H1 (cell line): ENCODE measurements around the gene ZMYND10. TPM values are rescaled to one million over a fixed set of nuclear protein-coding genes. Genes with fewer than 3 reads are reported as not detected.

Source experiments
- CTCF ChIA-PET: fragments of 300-600 bp; sonication (Branson Sonifier 250); formaldehyde crosslinking; loops from one replicate; lab custom pipeline; 2021; ENCODE audit not compliant: partially characterized antibody; lab: Charles Lee
- POLR2A ChIA-PET: fragments of 300-600 bp; sonication (Branson Sonifier 250); formaldehyde crosslinking; loops from one replicate; lab custom pipeline; 2021; ENCODE audit warnings: inconsistent platforms; ENCODE audit not compliant: partially characterized antibody; lab: Charles Lee
- DNase-seq, 2 experiments: peaks; one replicate each; pipeline versions ENCODE4 v3.0.0 to v3.0.0-alpha.2; 2010 to 2022; ENCODE audit warnings: low spot score in 2 of 2, low read depth in 1 of 2, mixed read lengths in 1 of 2
- FAIRE-seq: peaks from 2 replicates; lab custom pipeline; 2011; peaks lifted over from hg19 to GRCh38; lab: Jason Lieb, UNC
- H2AFZ ChIP-seq: 2 replicates; pipeline ENCODE4 v1.8.1; 2012; ENCODE audit warnings: low read length, inconsistent platforms
- H2AK5ac ChIP-seq: 2 replicates; pipeline ENCODE4 v1.6.1; 2013; ENCODE audit warnings: low read depth, low read length
- H2BK120ac ChIP-seq: replicated peaks from 2 replicates; pipeline ENCODE3; 2013; ENCODE audit warnings: low read depth, low read length, inconsistent platforms
- H2BK12ac ChIP-seq: 2 replicates; pipeline ENCODE4 v1.6.1; 2013; ENCODE audit warnings: low read depth, low read length
- H2BK15ac ChIP-seq: 2 replicates; pipeline ENCODE4 v1.6.1; 2013; ENCODE audit warnings: low read length
- H2BK20ac ChIP-seq: 2 replicates; pipeline ENCODE4 v1.6.1; 2013; ENCODE audit warnings: low read length
- H2BK5ac ChIP-seq: 2 replicates; pipeline ENCODE4 v1.6.1; 2013; ENCODE audit warnings: low read depth, low read length
- H3K14ac ChIP-seq: 2 replicates; pipeline ENCODE4 v1.6.1; 2013; ENCODE audit warnings: inconsistent platforms; ENCODE audit not compliant: insufficient read length
- H3K18ac ChIP-seq: 2 replicates; pipeline ENCODE4 v1.6.1; 2013; ENCODE audit warnings: low read length; ENCODE audit errors: extremely low read depth
- H3K23ac ChIP-seq: 2 replicates; pipeline ENCODE4 v1.6.1; 2013; ENCODE audit warnings: inconsistent platforms; ENCODE audit not compliant: insufficient read length
- H3K23me2 ChIP-seq: 2 replicates; pipeline ENCODE4 v1.6.1; 2013; ENCODE audit warnings: low read depth, low read length
- H3K27ac ChIP-seq: 2 replicates; pipeline ENCODE4 v1.6.1; 2011; ENCODE audit warnings: low read depth, low read length, inconsistent platforms
- H3K27me3 ChIP-seq, 4 experiments: replicated peaks in 1 of 4; 1 replicate in 1 of 4; 2 replicates in 3 of 4; pipeline versions ENCODE4 v1.6.1 to v1.8.1; 2011 to 2013; ENCODE audit warnings: low read length in 3 of 4, mild to moderate bottlenecking in 3 of 4, inconsistent platforms in 2 of 4, mixed read lengths in 2 of 4, moderate library complexity in 1 of 4; ENCODE audit not compliant: control insufficient read depth in 3 of 4, insufficient read depth in 3 of 4; ENCODE audit errors: extremely low read depth in 1 of 4
- H3K36me3 ChIP-seq, 4 experiments: 2 replicates each; pipeline versions ENCODE4 v1.6.1 to v1.8.1; 2011 to 2013; ENCODE audit warnings: mild to moderate bottlenecking in 4 of 4, low read length in 3 of 4, moderate library complexity in 2 of 4, control low read depth in 1 of 4, inconsistent platforms in 1 of 4; ENCODE audit not compliant: insufficient read depth in 4 of 4, control insufficient read depth in 2 of 4
- H3K4ac ChIP-seq: replicated peaks from 2 replicates; pipeline ENCODE3; 2013; ENCODE audit warnings: low read length, low read depth, mixed read lengths, inconsistent platforms; ENCODE audit not compliant: insufficient read length
- H3K4me1 ChIP-seq, 4 experiments: replicated peaks in 1 of 4; 1 replicate in 1 of 4; 2 replicates in 3 of 4; pipeline versions ENCODE4 v1.6.1 to v1.8.1; 2011 to 2013; ENCODE audit warnings: low read length in 3 of 4, inconsistent platforms in 2 of 4, mixed read lengths in 1 of 4; ENCODE audit not compliant: insufficient read depth in 4 of 4, control insufficient read depth in 3 of 4
- H3K4me2 ChIP-seq, 2 experiments: 2 replicates each; pipeline versions ENCODE4 v1.6.1 to v1.8.1; 2011 to 2013; ENCODE audit warnings: low read depth in 2 of 2, low read length in 2 of 2, control low read depth in 1 of 2, inconsistent platforms in 1 of 2, mild to moderate bottlenecking in 1 of 2; ENCODE audit not compliant: insufficient read depth in 1 of 2
- H3K4me3 ChIP-seq, 4 experiments: fragments of 200-600, 300-600 bp in 1 of 4; sonication (generic), shearing (Covaris generic), sonication (Bioruptor Twin) in 1 of 4; 2 replicates each; pipeline versions ENCODE4 v1.5.1 to v1.8.1; 2011 to 2016; ENCODE audit warnings: low read length in 4 of 4, low read depth in 3 of 4, control low read depth in 2 of 4, inconsistent platforms in 2 of 4, mild to moderate bottlenecking in 2 of 4, mixed read lengths in 1 of 4, moderate library complexity in 1 of 4; ENCODE audit not compliant: insufficient read depth in 2 of 4; ENCODE audit errors: extremely low read depth in 1 of 4
- H3K56ac ChIP-seq: replicated peaks from 2 replicates; pipeline ENCODE3; 2013; ENCODE audit warnings: low read depth, mild to moderate bottlenecking, mixed read lengths, low read length, inconsistent platforms; ENCODE audit not compliant: insufficient read length
- H3K79me1 ChIP-seq: 2 replicates; pipeline ENCODE4 v1.6.1; 2013; ENCODE audit warnings: low read depth, low read length, control low read depth
- H3K79me2 ChIP-seq, 2 experiments: 2 replicates each; pipeline versions ENCODE4 v1.6.1 to v1.8.1; 2012 to 2013; ENCODE audit warnings: low read length in 2 of 2, mild to moderate bottlenecking in 2 of 2, inconsistent platforms in 1 of 2; ENCODE audit not compliant: insufficient read depth in 2 of 2, control insufficient read depth in 1 of 2
- H3K9ac ChIP-seq, 4 experiments: replicated peaks in 1 of 4; 1 replicate in 1 of 4; 2 replicates in 3 of 4; pipeline versions ENCODE4 v1.6.1 to v1.8.1; 2011 to 2013; ENCODE audit warnings: low read depth in 3 of 4, low read length in 3 of 4, control low read depth in 2 of 4, mild to moderate bottlenecking in 2 of 4, moderate library complexity in 2 of 4, inconsistent platforms in 1 of 4; ENCODE audit errors: extremely low read depth in 1 of 4
- H3K9me3 ChIP-seq, 2 experiments: 2 replicates each; pipeline versions ENCODE4 v1.6.1 to v1.8.1; 2012 to 2013; ENCODE audit warnings: mild to moderate bottlenecking in 2 of 2, moderate library complexity in 2 of 2, control low read depth in 1 of 2, inconsistent platforms in 1 of 2, low read depth in 1 of 2, low read length in 1 of 2, mixed read lengths in 1 of 2; ENCODE audit not compliant: insufficient read depth in 2 of 2
- H4K20me1 ChIP-seq, 2 experiments: replicated peaks in 1 of 2; 2 replicates each; pipeline versions ENCODE3 to v1.8.1; 2011 to 2013; ENCODE audit warnings: inconsistent platforms in 2 of 2, low read length in 2 of 2, mild to moderate bottlenecking in 1 of 2; ENCODE audit not compliant: insufficient read depth in 2 of 2, control insufficient read depth in 1 of 2
- H4K5ac ChIP-seq: 2 replicates; pipeline ENCODE4 v1.6.1; 2013; ENCODE audit warnings: low read length, low read depth, mixed read lengths, inconsistent platforms; ENCODE audit not compliant: insufficient read length
- H4K8ac ChIP-seq: 2 replicates; pipeline ENCODE4 v1.8.0; 2013; ENCODE audit warnings: mild to moderate bottlenecking, moderate library complexity, low read length, inconsistent platforms; ENCODE audit not compliant: insufficient read depth; ENCODE audit errors: extremely low read depth
- H4K91ac ChIP-seq: replicated peaks from 2 replicates; pipeline ENCODE3; 2013; ENCODE audit warnings: low read length, mixed read lengths, inconsistent platforms; ENCODE audit not compliant: insufficient read length
- BACH1 ChIP-seq: IDR thresholded peaks from 2 replicates; pipeline ENCODE4 v1.6.1; 2012; ENCODE audit warnings: low read length, improper control_type of control experiment
- BRCA1 ChIP-seq: IDR thresholded peaks from 2 replicates; pipeline ENCODE4 v1.6.1; 2012; ENCODE audit warnings: low read depth, low read length, improper control_type of control experiment
- CBX5 ChIP-seq: fragments of 300-800, 300-1000 bp; sonication (generic); IDR thresholded peaks from 2 replicates; pipeline ENCODE4 v1.7.1; 2016; ENCODE audit warnings: antibody characterized with exemption, low read length, low read depth
- E2F6 ChIP-seq: IDR thresholded peaks from 2 replicates; pipeline ENCODE4 v1.6.1; 2012; ENCODE audit warnings: inconsistent platforms
- HDAC2 ChIP-seq, 2 experiments: fragments of 300-600 bp in 1 of 2; sonication (generic) in 1 of 2; IDR thresholded peaks; 2 replicates each; pipeline ENCODE4 v1.6.1; 2011 to 2012; ENCODE audit warnings: low read depth in 2 of 2, low read length in 2 of 2, mild to moderate bottlenecking in 2 of 2, moderate library complexity in 2 of 2, borderline replicate concordance in 1 of 2, inconsistent platforms in 1 of 2
- MAX ChIP-seq: IDR thresholded peaks from 2 replicates; pipeline ENCODE4 v1.6.1; 2012; ENCODE audit warnings: inconsistent platforms
- NANOG ChIP-seq: IDR thresholded peaks from 2 replicates; pipeline ENCODE4 v1.6.1; 2011; ENCODE audit warnings: low read length, low read depth, mild to moderate bottlenecking, inconsistent platforms; ENCODE audit not compliant: insufficient read depth, poor library complexity, severe bottlenecking
- POLR2A ChIP-seq, 2 experiments: IDR thresholded peaks; 1 replicate in 1 of 2; 2 replicates in 1 of 2; pipeline ENCODE4 v1.6.1; 2011; ENCODE audit warnings: low read depth in 2 of 2, low read length in 2 of 2, mild to moderate bottlenecking in 2 of 2; ENCODE audit errors: control extremely low read depth in 1 of 2
- POU5F1 ChIP-seq: IDR thresholded peaks from 2 replicates; pipeline ENCODE4 v1.6.1; 2011; ENCODE audit warnings: low read depth, mild to moderate bottlenecking, low read length, moderate library complexity
- RXRA ChIP-seq: IDR thresholded peaks from 2 replicates; pipeline ENCODE4 v1.6.1; 2011; ENCODE audit warnings: low read depth, mild to moderate bottlenecking, low read length, moderate library complexity; ENCODE audit not compliant: insufficient read depth
- SP2 ChIP-seq: IDR thresholded peaks from 2 replicates; pipeline ENCODE4 v1.6.1; 2012; ENCODE audit warnings: mild to moderate bottlenecking, low read length, inconsistent platforms
- TAF7 ChIP-seq: optimal IDR thresholded peaks from 2 replicates; pipeline ENCODE3; 2011; ENCODE audit warnings: low read depth, mild to moderate bottlenecking, inconsistent platforms, low read length, moderate library complexity, borderline replicate concordance
- TEAD4 ChIP-seq: IDR thresholded peaks from 2 replicates; pipeline ENCODE4 v1.6.1; 2012; ENCODE audit warnings: low read depth, low read length, inconsistent platforms, mixed read lengths
- WGBS, 2 experiments: shearing (Covaris generic) in 1 of 2; methylation state at CpG; one replicate each; pipeline versions ENCODE4 v1.1.6 to v1.1.7; 2013 to 2015; ENCODE audit warnings: low lambda C conversion rate in 2 of 2, mixed read lengths in 2 of 2, inconsistent platforms in 1 of 2, low coverage in 1 of 2, missing lambda C conversion rate in 1 of 2; ENCODE audit not compliant: insufficient replicate concordance in 2 of 2, insufficient coverage in 1 of 2, insufficient read length in 1 of 2; ENCODE audit errors: extremely low coverage in 1 of 2, missing lambda C conversion rate in 1 of 2; 5-methylcytosine and 5-hydroxymethylcytosine counted together
- polyA plus RNA-seq, 7 experiments: library from polyadenylated mRNA; depleted of rRNA in 3 of 7; stranded (reverse) in 5 of 7; unstranded in 2 of 7; fragments of >200 nt in 5 of 7; fragments of 200-250 nt in 2 of 7; gene quantifications; 1 replicate in 5 of 7; 2 replicates in 1 of 7; 4 replicates in 1 of 7; pipeline versions ENCODE4 v1.2.1 to v1.2.3, GENCODE V29; 2011 to 2013; ENCODE audit warnings: missing spikeins in 2 of 7, mixed read lengths in 2 of 7
- total RNA-seq: library from RNA; stranded (reverse); fragmentation: NEBNext Ultra II Directional; extraction: Animal tissue kit (Norgen Biotek cat#: 25700); gene quantifications from 2 replicates; pipeline ENCODE4 v1.2.1, GENCODE V29; 2021

ZMYND10 gene
- total and polyA plus RNA-seq, 2 of the 8 experiments (the other 6 are each of a cell fraction or from before 2014, with no cell fraction given) = 0.56 to 0.79 TPM

GRCh38 chr3:50345008-50345407 is 524 bp downstream of the ZMYND10 start:
- no peak overlapping the region for H4K91ac ChIP-seq
- H3K27ac ChIP-seq = no peak overlapping the region
- H2BK5ac ChIP-seq = no peak overlapping the region
- H3K14ac ChIP-seq = no peak overlapping the region
- H3K4ac ChIP-seq = no peak overlapping the region
- no peak overlapping the region for H2BK15ac ChIP-seq
- H2BK12ac ChIP-seq = no peak overlapping the region
- H3K79me1 ChIP-seq = no peaks in the 10 kb centered on the region
- no peak overlapping the region; the same call in 1 of the 2 replicates for H2AK5ac ChIP-seq
- no peak overlapping the region for H2BK120ac ChIP-seq
- H2AFZ ChIP-seq = no peak overlapping the region
- H4K8ac ChIP-seq = no peak overlapping the region; the same call in 1 of the 2 replicates
- FAIRE-seq (no peak), DNase-seq (no peak)
- no peak overlapping the region for H2BK20ac ChIP-seq
- H3K4me3 ChIP-seq = peak overlapping the region in 3 of 4 experiments; percentile 26 to 58 (median 56); a peak in 6 of 8 replicates
- no peak overlapping the region for H3K56ac ChIP-seq
- WGBS, 2 experiments = 50% methylated on average over 6 of the region's 8 CpGs; no CpG with 5 or more reads in 1 of the 2 experiments
- peaks cover 3% of the 10 kb centered on the region in 2 experiments for H4K20me1 ChIP-seq
- H3K18ac ChIP-seq = no peak overlapping the region
- H3K27me3 ChIP-seq = peaks cover 15 to 49% (median 40%) of the 10 kb centered on the region in 4 experiments
- H3K9ac ChIP-seq = no peak overlapping the region
- peaks cover 0 to 19% (median 14%) of the 10 kb centered on the region in 4 experiments; a peak in 6 of 7 replicates for H3K4me1 ChIP-seq
- no peak overlapping the region for H4K5ac ChIP-seq
- H3K79me2 ChIP-seq = no peaks in the 10 kb centered on the region
- POLR2A ChIA-PET = interaction anchor here (0.8 to 1.7 kb wide), 6 partner anchors 8 to 156 kb away, joined by 3 to 9 read pairs (median 3); no protein-coding TSS in a partner anchor
- H3K23ac ChIP-seq = no peak overlapping the region
- H3K4me2 ChIP-seq = peak overlapping the region; percentile 61 to 96
- no peaks in the 10 kb centered on the region for H3K9me3 ChIP-seq
- CTCF ChIA-PET = interaction anchor here (0.5 to 13.4 kb wide), 10 partner anchors 9 to 1040 kb away, joined by 3 to 136 read pairs (median 5); no protein-coding TSS in a partner anchor
- peaks cover 16% of the 10 kb centered on the region for H3K23me2 ChIP-seq
- H3K36me3 ChIP-seq = peaks cover 0 to 3% (median 0%) of the 10 kb centered on the region in 4 experiments; a peak in 2 of 8 replicates
- TF ChIP-seq NANOG = no peak
- TF ChIP-seq POLR2A (IDR thresholded peaks at IDR 0.05; ENCODE audit: control extremely low read depth in 1 of 2, low read depth in 2 of 2, low read length in 2 of 2) = no peak
- no peak for TF ChIP-seq E2F6
- TF ChIP-seq MAX = no peak
- no peak for TF ChIP-seq TEAD4
- TF ChIP-seq BRCA1 = no peak
- no peak for TF ChIP-seq HDAC2 (IDR thresholded peaks at IDR 0.05; ENCODE audit: borderline replicate concordance in 1 of 2, low read depth in 2 of 2, low read length in 2 of 2)
- TF ChIP-seq SP2 = no peak
- TF ChIP-seq TAF7 = no peak
- no peak for TF ChIP-seq BACH1
- TF ChIP-seq RXRA = no peak
- TF ChIP-seq POU5F1 = no peak
- TF ChIP-seq CBX5 = no peak
